ENCODE data around the gene PDZRN3.

DNA sequence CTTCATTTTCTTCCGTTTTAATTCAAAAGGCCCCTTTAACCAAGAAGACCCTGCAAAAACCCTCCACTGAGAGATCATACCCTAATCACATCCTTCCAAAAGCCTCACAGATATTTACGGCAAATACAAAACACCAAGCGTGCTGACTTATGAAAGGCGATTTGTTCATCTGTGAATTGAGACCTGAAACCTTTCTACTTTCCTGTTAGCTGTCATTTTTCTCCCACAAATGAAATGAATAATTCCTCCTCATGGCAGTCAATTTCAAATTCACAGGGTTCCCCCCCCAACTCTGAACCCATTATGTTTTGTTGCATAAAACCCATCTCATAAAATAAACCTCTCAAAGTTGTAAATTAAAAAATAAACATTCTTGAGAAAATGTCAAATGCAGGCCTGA, 149.6 kb downstream of the PDZRN3 start:
- TF ChIP-seq, protein P1, sequence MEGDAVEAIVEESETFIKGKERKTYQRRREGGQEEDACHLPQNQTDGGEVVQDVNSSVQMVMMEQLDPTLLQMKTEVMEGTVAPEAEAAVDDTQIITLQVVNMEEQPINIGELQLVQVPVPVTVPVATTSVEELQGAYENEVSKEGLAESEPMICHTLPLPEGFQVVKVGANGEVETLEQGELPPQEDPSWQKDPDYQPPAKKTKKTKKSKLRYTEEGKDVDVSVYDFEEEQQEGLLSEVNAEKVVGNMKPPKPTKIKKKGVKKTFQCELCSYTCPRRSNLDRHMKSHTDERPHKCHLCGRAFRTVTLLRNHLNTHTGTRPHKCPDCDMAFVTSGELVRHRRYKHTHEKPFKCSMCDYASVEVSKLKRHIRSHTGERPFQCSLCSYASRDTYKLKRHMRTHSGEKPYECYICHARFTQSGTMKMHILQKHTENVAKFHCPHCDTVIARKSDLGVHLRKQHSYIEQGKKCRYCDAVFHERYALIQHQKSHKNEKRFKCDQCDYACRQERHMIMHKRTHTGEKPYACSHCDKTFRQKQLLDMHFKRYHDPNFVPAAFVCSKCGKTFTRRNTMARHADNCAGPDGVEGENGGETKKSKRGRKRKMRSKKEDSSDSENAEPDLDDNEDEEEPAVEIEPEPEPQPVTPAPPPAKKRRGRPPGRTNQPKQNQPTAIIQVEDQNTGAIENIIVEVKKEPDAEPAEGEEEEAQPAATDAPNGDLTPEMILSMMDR (IDR thresholded peaks at IDR 0.05 in 2 of 3, conservative IDR thresholded peaks at IDR 0.05 in 1 of 3; ENCODE audit: borderline replicate concordance in 1 of 3, insufficient read depth in 1 of 3, low read depth in 2 of 3, low read length in 2 of 3) = no peak
- TF ChIP-seq EZH2 (IDR thresholded peaks at IDR 0.05) (no peak), TCF7L2 (IDR thresholded peaks at IDR 0.05; ENCODE audit: borderline replicate concordance, extremely low read depth, insufficient read depth, insufficient read length) (no peak), POLR2AphosphoS5 (IDR thresholded peaks at IDR 0.05; ENCODE audit: low read depth, low read length) (no peak), SRF (IDR thresholded peaks at IDR 0.05; ENCODE audit: low read depth) (no peak), CBX3 (IDR thresholded peaks at IDR 0.05; ENCODE audit: low read depth) (no peak), POLR2A (IDR thresholded peaks at IDR 0.05; ENCODE audit: borderline replicate concordance, extremely low read depth, insufficient read depth, insufficient read length) (no peak), EZH2phosphoT487 (IDR thresholded peaks at IDR 0.05; ENCODE audit: borderline replicate concordance) (no peak)
- TF ChIP-seq, protein P2, sequence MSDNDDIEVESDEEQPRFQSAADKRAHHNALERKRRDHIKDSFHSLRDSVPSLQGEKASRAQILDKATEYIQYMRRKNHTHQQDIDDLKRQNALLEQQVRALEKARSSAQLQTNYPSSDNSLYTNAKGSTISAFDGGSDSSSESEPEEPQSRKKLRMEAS (IDR thresholded peaks at IDR 0.05) = no peak

All from HCT116 (cell line).